ENCODE data around the gene ACAN.
"Not testable (repeated sequence)": the region's sequence is repeated elsewhere in the genome, so short reads cannot be mapped to it uniquely, and the experiment has no call there.

The ACAN gene

DNA sequence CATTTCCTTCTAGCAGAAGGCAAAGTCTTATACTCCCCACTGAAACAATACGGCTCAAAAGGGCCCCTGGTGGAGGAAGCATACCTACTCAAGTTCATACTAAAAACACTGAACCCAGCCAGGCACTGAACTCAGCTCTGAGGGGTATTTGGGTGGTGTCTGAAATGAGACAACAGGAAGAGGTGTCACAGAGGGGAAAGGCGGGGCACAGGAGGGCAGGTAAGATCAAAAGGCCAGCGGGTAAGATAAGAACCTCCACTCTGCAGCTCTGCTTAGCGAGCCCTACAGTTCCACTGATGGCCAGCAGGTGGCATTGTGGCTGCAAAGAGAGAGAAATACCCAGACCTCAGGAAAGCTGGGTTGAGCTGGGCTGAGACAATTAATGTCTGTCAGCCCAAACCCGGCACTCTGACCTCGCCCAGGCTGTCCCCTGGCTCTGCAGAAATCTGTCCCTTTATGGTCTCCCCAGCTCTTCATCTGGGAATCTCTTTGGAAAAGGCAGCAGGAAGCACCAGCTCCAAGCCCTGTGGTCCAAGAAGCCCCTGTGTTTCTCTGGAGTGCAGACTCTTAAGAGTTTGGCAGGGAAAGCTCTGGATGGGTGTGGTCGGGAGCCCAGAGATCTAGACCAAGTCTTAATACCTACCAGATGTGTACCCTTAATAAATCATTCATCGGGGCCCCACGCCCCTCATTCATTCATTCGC is 101.5 kb downstream of the ACAN start:
- peak; percentile 70 for DNase-seq

GRCh38 chr15:88905576-88905975 is 102.3 kb downstream of the ACAN start:
- DNase-seq = no peak

GRCh38 chr15:88906130-88906529 is 102.9 kb downstream of the ACAN start:
- DNase-seq = no peak

DNA sequence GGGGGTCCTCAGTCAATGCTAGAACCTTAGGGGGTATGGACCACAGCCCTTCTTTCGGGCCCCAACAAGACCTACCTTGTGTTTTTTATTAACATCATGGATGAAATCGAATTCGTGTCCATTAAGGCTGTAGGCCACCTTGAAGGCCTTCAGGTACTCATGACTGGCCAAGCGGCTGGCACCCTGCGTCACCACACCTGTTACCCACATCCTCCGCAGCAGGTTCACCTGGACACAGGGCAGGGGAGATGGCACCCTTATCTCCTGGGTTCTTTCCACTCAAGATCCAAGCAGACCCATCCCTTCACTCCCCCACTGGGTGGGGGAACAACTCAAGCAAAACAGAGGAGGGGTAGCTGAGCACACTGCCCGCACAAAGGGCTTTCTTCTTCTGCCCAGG is 103.3 kb downstream of the ACAN start:
- no peak for DNase-seq

- no peak for DNase-seq
These were observed 103.9 kb downstream of the ACAN start for GRCh38 chr15:88907111-88907510.

DNA sequence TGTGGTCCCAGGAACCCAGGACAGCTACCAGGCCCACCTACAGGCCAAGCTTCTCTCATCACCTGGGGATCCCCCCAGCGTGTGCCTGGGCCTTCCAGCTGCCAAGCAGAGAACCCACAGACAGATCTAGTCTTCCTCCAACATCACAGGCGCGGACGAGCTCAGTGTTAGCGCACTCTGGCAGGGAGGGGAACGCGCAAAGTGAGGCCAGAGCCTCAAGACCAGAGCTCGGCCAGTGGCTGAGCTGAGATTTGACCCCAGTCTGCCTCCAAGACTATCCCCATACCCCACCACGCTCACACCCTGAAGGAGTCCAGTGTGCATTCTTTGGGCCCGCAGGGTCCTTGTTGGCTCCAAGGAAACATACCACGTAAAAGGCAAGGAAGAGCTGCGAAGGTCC is 104.9 kb downstream of the ACAN start:
- no peak for DNase-seq

DNA sequence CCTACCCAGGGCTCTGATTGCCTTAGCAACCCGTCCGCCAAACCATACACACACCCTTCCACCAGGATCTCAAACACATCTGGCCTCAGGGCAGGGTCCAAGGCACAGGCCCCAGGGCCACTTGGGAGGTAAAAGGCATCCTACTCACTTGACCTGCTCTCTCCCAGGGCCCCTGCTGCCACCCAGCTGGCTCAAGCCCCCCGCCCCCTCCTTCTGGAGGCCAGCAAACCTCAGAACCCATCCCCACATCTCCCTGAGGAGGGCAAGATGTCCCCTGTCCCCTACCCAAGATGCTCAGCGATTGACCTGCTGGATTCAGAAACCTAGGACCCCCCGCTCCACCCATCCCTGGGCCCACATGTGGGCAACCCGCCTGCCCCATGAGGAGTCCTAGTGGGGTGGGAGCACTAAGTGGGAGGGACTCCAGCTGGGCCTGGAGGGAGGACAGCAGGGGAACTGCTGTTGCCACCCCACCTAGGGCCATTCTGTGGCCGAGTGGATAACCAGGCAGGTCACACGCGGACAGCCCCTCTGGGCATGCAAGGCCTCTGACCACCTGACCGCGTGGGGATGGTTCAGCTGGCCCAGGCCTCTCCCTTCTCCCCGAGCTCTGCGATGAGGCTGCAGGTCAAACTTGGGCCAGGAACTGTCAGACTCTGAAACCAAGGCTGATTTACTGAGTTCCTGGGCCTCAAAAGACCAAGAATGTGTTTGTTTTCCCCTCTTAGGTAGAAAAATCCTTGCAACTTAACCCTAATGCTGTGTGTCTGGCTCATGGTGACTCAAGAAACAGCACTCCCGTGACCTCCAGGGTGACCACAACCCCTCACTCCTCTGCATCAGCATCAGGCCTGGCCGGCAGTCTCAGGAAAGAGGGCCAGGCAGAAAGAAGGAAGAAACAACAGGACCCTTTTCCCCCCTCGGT is 105.7 kb downstream of the ACAN start:
- no peak for DNase-seq

- no peak for DNase-seq
These were observed 107.0 kb downstream of the ACAN start for GRCh38 chr15:88909956-88910831.

DNA sequence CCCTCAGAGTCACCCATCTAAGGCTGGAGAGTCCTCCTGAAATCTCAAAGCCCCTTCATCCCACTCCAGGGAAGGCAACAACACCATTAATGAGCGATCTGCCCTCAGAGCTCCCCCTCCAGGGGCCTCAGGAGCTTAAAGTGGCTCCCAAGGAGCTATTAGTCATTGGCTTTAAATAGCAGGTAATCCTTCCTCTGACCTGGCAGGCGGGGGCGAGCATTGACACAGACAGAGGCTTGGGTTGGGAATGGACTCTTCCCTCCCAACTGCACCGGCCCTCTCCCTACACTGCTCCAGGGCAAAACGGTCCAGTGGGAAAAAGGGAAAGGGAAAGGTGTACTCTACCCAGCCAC is 108.5 kb downstream of the ACAN start:
- peak; percentile 9 for DNase-seq

- peak; percentile 11 for DNase-seq
These were observed 109.3 kb downstream of the ACAN start for GRCh38 chr15:88912500-88912921.

GRCh38 chr15:88913017-88913849 is 110.0 kb downstream of the ACAN start, which contains the start of gene MFGE8:
MFGE8 (minus strand) TSS chr15:88913379; CDS start chr15:88913319, 60 bp downstream.
- peak; percentile 61 for DNase-seq

DNA sequence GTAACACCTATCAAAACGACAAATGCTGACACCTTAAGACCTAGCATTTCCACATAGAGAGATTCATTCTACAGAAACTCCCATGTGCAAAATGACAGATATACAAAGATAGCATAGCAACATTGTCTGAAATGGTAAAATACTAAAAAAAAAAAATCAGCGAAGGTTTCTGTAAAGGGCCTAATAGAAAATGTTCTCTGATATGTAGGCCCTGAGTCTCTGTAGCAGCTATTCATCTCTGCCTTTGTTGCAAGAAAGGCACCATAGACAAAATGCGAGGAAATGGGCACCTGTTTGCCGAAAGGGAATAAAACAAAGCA is 110.6 kb downstream of the ACAN start:
- DNase-seq = no peak

GRCh38 chr15:88915354-88915753 is 112.1 kb downstream of the ACAN start:
- no peak for DNase-seq

- no peak for DNase-seq
These were observed 114.5 kb downstream of the ACAN start for GRCh38 chr15:88917760-88918159.

DNA sequence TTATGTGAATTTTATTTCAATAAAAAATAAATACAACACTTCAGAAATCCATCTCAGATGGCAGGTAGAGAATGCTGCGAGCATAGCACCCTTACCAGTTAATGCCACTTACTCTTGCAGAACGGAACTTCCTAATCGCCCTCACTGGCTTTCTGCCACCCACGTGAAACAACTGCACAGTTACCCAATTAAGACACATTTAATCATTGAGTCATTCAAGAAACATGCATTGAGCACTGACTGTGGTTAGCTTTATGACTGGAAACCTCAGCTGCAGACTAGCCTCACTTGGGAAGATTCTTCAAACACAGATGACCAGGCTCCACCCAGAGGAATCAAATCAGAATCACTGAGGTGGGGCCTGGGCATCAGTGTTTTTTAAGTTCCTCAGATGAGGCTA is 115.5 kb downstream of the ACAN start:
- DNase-seq = no peak

- DNase-seq = no peak
These were observed 117.1 kb downstream of the ACAN start for GRCh38 chr15:88920186-88920891.

DNA sequence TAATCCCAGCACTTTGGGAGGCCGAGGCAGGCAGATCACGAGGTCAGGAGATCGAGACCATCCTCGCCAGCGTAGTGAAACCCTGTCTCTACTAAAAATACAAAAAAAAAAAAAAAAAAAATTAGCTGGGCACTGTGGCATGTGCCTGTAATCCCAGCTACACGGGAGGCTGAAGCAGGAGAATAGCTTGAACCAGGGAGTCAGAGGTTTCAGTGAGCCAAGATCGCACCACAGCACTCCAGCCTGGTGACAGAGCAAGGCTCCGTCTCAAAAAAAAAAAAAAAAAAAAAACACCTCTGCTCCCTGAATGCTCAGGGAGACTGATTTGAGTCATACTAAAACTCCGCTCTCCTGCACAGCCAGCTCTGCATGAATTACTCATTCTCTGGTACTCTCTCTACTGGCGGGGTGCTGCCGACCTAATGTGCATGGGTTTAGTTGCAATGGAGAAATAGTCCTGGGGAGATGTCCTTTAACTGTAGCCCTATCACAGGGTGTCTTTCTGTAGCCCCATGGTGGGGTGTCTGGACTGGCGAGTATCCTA is 117.7 kb downstream of the ACAN start:
- DNase-seq = not testable (repeated sequence)
